Astrocyte (in vitro differentiated cells and primary cell): ENCODE results near the gene PCSK5.

Experiments
- CTCF ChIP-seq: IDR thresholded peaks from 2 replicates; pipeline ENCODE4 v1.5.1; 2011; ENCODE audit warnings: low read depth, mild to moderate bottlenecking, inconsistent platforms, low read length, moderate library complexity; ENCODE audit not compliant: insufficient read depth
- EZH2 ChIP-seq: IDR thresholded peaks from 2 replicates; pipeline ENCODE4 v1.6.1; 2012; ENCODE audit warnings: mild to moderate bottlenecking, low read length, inconsistent platforms; ENCODE audit not compliant: insufficient read depth

DNA sequence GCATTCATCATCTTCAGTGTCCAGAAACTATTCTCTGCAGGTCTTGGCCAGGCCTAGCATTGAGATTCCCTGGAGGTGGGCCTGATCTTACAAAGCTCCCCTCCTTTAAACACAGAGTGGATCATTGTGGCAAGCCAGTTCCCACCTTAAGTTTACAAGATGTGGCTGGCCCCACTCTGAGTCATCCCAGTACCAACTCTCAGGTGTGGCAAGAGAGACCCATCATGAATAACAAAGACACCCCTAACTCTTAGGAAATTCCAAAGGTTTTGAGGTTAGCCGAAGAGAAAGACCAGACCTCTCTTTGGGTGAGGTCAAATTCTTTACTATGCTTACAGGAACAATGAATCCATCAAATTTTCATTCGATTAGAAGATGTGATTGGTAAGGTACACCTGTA is 425.6 kb downstream of the PCSK5 start:
- TF ChIP-seq EZH2 (no peak), CTCF (no peak)
